B cell (primary cell): ENCODE results near the gene RAP1GAP.

ENCODE experiments used
- EZH2 ChIP-seq: IDR thresholded peaks from 2 replicates; pipeline ENCODE4 v1.6.1; 2012; ENCODE audit warnings: borderline replicate concordance, low read depth, mild to moderate bottlenecking, moderate library complexity, low read length; ENCODE audit not compliant: insufficient read depth, poor library complexity, severe bottlenecking
- TF ChIP-seq, protein P1 (sequence below): fragments of 200-600 bp; IDR thresholded peaks from one replicate; pipeline ENCODE4 v1.8.0; 2022; ENCODE audit warnings: antibody characterized with exemption, mild to moderate bottlenecking

DNA sequence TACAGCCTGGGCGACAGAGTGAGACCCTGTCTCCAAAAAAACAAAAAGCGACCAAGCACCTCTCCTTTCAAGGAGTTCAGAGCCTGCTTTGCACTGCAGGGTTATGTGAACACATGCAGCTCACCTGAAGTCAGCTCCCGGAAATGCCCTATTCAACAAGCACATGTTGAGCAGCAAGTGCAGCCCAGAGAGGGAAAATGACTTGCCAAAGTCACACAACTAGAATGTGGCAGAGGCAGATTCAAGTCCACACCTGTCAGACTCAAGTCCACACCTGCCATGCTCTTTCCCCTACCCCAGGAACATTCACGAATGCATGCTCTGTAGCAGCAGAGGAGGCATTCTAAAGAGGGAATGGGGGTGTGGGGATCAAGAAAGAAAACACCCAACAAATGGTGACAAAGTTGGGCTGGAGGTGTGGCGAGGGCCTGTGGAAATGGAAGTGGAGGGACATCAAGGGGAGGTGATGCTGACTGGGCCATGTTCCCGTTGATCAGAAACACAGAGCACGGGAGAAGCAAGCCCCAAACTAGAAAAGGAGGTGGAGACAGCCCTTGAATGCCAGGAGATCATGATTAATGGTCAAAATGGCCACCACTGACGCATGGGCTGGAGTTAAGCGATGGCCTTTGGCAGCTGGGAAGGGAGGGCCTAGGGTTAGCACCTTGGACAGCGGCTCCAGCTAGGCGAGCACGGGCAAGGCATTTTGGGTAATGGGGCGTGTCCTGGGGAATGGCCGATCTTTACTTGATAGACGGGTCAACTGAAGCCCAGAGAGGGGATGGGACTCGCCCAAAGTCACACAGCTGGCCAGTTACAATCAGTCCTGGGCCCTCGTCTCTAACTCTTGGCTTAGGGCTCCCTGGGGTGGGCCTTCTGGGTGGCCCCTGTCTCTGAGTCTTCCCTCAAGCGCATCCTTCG is 21.5 kb downstream of the RAP1GAP start:
- TF ChIP-seq, protein P1, sequence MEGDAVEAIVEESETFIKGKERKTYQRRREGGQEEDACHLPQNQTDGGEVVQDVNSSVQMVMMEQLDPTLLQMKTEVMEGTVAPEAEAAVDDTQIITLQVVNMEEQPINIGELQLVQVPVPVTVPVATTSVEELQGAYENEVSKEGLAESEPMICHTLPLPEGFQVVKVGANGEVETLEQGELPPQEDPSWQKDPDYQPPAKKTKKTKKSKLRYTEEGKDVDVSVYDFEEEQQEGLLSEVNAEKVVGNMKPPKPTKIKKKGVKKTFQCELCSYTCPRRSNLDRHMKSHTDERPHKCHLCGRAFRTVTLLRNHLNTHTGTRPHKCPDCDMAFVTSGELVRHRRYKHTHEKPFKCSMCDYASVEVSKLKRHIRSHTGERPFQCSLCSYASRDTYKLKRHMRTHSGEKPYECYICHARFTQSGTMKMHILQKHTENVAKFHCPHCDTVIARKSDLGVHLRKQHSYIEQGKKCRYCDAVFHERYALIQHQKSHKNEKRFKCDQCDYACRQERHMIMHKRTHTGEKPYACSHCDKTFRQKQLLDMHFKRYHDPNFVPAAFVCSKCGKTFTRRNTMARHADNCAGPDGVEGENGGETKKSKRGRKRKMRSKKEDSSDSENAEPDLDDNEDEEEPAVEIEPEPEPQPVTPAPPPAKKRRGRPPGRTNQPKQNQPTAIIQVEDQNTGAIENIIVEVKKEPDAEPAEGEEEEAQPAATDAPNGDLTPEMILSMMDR: no peak
- TF ChIP-seq EZH2: no peak
